Smooth muscle cell (in vitro differentiated cells): ENCODE results near the gene GPBP1. TPM values are rescaled to one million over a fixed set of nuclear protein-coding genes. Genes with fewer than 3 reads are reported as not detected.
"Not testable (repeated sequence)": the region's sequence is repeated elsewhere in the genome, so short reads cannot be mapped to it uniquely, and the experiment has no call there.

Source experiments
- DNase-seq: peaks from one replicate; lab custom pipeline; 2025; ENCODE audit not compliant: unreplicated experiment; lab: John Stamatoyannopoulos, UW
- H2AFZ ChIP-seq: fragments of 200-600 bp; sonication (generic); 2 replicates; pipeline ENCODE4 v1.6.0; 2016; ENCODE audit warnings: antibody characterized with exemption, low read depth, mild to moderate bottlenecking
- H3F3A ChIP-seq: fragments of 200-600 bp; sonication (generic); 2 replicates; pipeline ENCODE4 v1.6.0; 2017; ENCODE audit warnings: antibody characterized with exemption, low read depth
- H3K27ac ChIP-seq: fragments of 200-600 bp; sonication (generic); 2 replicates; pipeline ENCODE4 v1.5.1; 2016; ENCODE audit warnings: low read depth, mild to moderate bottlenecking
- H3K27me3 ChIP-seq: fragments of 200-600 bp; sonication (generic); 2 replicates; pipeline ENCODE4 v1.6.1; 2016; ENCODE audit warnings: low read depth, mild to moderate bottlenecking
- H3K36me3 ChIP-seq: fragments of 200-600 bp; sonication (generic); 2 replicates; pipeline ENCODE4 v1.5.1; 2016; ENCODE audit warnings: low read depth
- H3K4me1 ChIP-seq: fragments of 200-600 bp; sonication (generic); 2 replicates; pipeline ENCODE4 v1.5.1; 2016; ENCODE audit warnings: low read depth
- H3K4me2 ChIP-seq: fragments of 200-600 bp; sonication (generic); 2 replicates; pipeline ENCODE4 v1.6.0; 2016; ENCODE audit warnings: mild to moderate bottlenecking
- H3K4me3 ChIP-seq: fragments of 200-600 bp; sonication (generic); 2 replicates; pipeline ENCODE4 v1.5.1; 2016; ENCODE audit warnings: mild to moderate bottlenecking
- H3K79me2 ChIP-seq: fragments of 200-600 bp; sonication (generic); 2 replicates; pipeline ENCODE4 v1.6.0; 2016; ENCODE audit warnings: low read depth, mild to moderate bottlenecking
- H3K9ac ChIP-seq: fragments of 200-600 bp; sonication (generic); 2 replicates; pipeline ENCODE4 v1.6.0; 2016; ENCODE audit warnings: low read depth
- H3K9me3 ChIP-seq: fragments of 200-600 bp; sonication (generic); replicated peaks from 2 replicates; pipeline ENCODE4 v1.5.1; 2016; ENCODE audit warnings: low read depth
- H4K20me1 ChIP-seq: fragments of 200-600 bp; sonication (generic); 2 replicates; pipeline ENCODE4 v1.6.0; 2016; ENCODE audit warnings: low read depth
- WGBS: methylation state at CpG from one replicate; pipeline ENCODE4 v1.1.7; 2016; ENCODE audit warnings: low lambda C conversion rate; 5-methylcytosine and 5-hydroxymethylcytosine counted together
- polyA plus RNA-seq: library from polyadenylated mRNA; unstranded; fragments of >200 nt; fragmentation: Nextera tagmentation; extraction: Ambion mirVana; gene quantifications from 2 replicates; pipeline ENCODE4 v1.2.1, GENCODE V29; 2016
- total RNA-seq: library from RNA; depleted of rRNA; stranded (reverse); fragments of >200 nt; gene quantifications from 2 replicates; pipeline ENCODE4 v1.2.3, GENCODE V29; 2014
- TF ChIP-seq, protein P1 (sequence below): fragments of 200-600 bp; sonication (generic); IDR thresholded peaks from 2 replicates; pipeline ENCODE4 v1.5.1; 2017; ENCODE audit warnings: borderline replicate concordance, mild to moderate bottlenecking, antibody characterized with exemption; ENCODE audit not compliant: insufficient read depth, poor library complexity, severe bottlenecking

The GPBP1 gene
- total and polyA plus RNA-seq, 2 experiments from 2014 or later, result 45.4 to 78.8 TPM

DNA sequence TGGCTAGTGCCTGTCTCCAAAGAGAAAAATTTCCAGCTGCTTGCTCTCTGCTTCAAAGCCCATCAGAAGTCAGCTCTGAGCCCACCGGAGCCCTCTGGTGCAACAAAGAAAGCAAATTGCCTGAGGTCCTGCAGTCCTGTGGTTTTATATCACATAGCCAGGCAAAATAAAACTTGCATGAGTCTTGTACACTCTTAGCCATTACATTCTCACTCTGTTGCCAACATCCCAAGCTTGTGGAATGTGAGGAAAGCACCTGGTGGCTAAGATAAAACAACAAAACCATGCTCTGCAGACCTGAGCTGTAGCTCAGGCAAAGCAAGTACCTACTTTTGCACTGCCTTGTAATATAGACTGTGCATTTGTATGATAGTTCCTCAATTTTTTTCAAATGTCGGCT lies 133.7 kb downstream of the GPBP1 start:
- peaks cover 3% of the 10 kb centered on the region for H3F3A ChIP-seq
- 98% methylated on average over 2 of the region's 2 CpGs for WGBS
- no peaks in the 10 kb centered on the region for H4K20me1 ChIP-seq
- H3K9me3 ChIP-seq, result no peaks in the 10 kb centered on the region
- DNase-seq, result no peak
- H3K27me3 ChIP-seq, result no peaks in the 10 kb centered on the region
- H3K4me1 ChIP-seq, result peaks cover 5% of the 10 kb centered on the region
- no peaks in the 10 kb centered on the region for H3K36me3 ChIP-seq
- no peak overlapping the region for H3K27ac ChIP-seq
- H3K4me2 ChIP-seq, result no peak overlapping the region
- no peak overlapping the region for H3K4me3 ChIP-seq
- no peak overlapping the region for H3K9ac ChIP-seq
- no peak overlapping the region for H2AFZ ChIP-seq
- TF ChIP-seq, protein P1, sequence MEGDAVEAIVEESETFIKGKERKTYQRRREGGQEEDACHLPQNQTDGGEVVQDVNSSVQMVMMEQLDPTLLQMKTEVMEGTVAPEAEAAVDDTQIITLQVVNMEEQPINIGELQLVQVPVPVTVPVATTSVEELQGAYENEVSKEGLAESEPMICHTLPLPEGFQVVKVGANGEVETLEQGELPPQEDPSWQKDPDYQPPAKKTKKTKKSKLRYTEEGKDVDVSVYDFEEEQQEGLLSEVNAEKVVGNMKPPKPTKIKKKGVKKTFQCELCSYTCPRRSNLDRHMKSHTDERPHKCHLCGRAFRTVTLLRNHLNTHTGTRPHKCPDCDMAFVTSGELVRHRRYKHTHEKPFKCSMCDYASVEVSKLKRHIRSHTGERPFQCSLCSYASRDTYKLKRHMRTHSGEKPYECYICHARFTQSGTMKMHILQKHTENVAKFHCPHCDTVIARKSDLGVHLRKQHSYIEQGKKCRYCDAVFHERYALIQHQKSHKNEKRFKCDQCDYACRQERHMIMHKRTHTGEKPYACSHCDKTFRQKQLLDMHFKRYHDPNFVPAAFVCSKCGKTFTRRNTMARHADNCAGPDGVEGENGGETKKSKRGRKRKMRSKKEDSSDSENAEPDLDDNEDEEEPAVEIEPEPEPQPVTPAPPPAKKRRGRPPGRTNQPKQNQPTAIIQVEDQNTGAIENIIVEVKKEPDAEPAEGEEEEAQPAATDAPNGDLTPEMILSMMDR, result no peak
- no peaks in the 10 kb centered on the region for H3K79me2 ChIP-seq

DNA sequence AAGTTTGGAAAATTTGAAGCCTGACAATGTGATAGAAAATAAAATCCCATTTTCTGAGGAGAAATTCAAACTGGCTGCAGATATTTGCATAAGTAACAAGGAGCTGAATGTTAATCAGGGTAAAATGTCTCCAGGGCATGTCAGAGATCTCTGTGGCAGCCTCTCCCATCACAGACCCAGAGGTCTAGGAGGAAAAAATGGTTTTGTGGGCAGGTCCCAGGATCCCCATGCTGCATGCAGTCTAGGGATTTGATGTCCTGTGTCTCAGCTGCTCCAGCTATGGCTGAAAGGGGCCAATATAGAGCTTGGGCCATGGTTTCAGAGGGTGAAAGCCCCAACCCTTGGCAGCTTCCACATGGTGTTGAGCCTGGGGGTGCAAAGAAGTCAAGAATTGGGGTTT lies 135.2 kb downstream of the GPBP1 start:
- not testable (repeated sequence) for H2AFZ ChIP-seq, H3F3A ChIP-seq, H3K4me3 ChIP-seq, H3K4me2 ChIP-seq, H3K9me3 ChIP-seq, H3K27ac ChIP-seq, H3K9ac ChIP-seq, H3K27me3 ChIP-seq, H3K79me2 ChIP-seq, DNase-seq, H3K4me1 ChIP-seq, H3K36me3 ChIP-seq, H4K20me1 ChIP-seq

DNA sequence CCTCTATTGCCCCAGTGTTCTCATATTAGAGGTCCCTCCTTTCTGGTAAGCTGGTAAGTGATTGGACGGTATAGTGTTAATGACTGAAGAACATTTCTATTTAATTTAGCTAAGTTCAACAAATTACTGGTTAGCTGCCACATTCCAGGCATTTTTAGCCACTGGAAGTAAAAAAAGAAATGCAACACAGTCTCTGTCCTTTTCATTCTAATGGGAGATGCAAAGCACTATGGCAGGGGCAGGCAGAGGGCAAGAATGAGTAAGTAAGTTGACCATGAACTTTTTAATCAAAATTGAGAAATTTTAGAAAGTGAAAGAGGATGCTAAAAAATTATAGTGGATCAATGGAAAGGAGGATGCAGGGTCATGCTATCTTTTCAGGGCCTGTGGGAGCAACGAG lies 137.4 kb downstream of the GPBP1 start:
- H3K36me3 ChIP-seq, result no peaks in the 10 kb centered on the region
- no peaks in the 10 kb centered on the region for H3K27me3 ChIP-seq
- no peaks in the 10 kb centered on the region for H4K20me1 ChIP-seq
- H3K4me1 ChIP-seq, result no peaks in the 10 kb centered on the region
- H3K4me2 ChIP-seq, result no peak overlapping the region
- H3K9ac ChIP-seq, result no peak overlapping the region
- TF ChIP-seq, protein P1, result no peak
- no peaks in the 10 kb centered on the region for H3K79me2 ChIP-seq
- 90% methylated on average over 2 of the region's 2 CpGs for WGBS
- no peak overlapping the region for H2AFZ ChIP-seq
- DNase-seq, result no peak
- no peaks in the 10 kb centered on the region for H3K9me3 ChIP-seq
- no peak overlapping the region for H3K4me3 ChIP-seq
- peaks cover 2% of the 10 kb centered on the region for H3F3A ChIP-seq
- H3K27ac ChIP-seq, result no peak overlapping the region

DNA sequence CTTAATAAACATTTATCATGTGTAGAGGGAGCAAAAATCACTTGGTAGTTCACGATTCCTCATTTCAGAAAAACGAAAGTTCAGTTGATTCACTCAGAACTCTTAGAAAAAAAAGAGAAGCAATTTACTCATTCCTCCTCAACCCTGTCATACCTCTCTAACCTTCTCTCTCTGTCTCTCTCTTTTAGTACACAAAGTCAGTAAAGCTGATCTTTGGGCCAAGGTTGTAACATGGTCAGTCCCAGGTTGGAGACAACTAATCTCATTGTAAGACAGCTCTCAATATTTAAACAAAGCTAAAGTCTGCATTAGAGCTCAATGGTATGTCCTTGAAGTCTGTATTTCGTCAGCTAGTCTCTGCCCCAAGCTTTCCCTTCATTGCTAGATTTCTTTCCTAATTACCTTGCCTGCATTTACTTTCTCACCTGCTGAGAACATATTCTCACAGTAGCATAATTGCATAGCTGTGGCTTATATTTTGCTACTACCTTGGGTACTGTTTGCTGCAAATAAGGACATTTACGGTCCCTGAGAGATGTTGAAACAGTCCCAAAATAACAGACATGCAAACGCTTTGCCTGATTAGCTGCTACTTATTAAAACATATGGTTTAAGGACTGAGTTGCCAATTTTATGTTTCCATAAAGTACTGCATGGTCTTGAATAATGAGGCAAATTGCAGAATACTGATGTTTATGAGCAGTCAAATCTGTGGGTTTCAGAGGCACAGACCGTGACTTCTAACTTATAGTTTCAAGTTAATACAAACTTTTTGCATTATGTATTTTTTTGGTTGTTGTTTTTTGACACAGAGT lies 138.3 kb downstream of the GPBP1 start:
- H3K27ac ChIP-seq, result peak overlapping the region; percentile 41
- no peak for DNase-seq
- 63% methylated on average over 6 of the region's 6 CpGs for WGBS

More for the DNA sequence above, 138.3 kb downstream of the GPBP1 start:
- H2AFZ ChIP-seq, result peak overlapping the region; percentile 78
- H3K9ac ChIP-seq, result no peak overlapping the region
- H3K4me3 ChIP-seq, result no peak overlapping the region
- no peaks in the 10 kb centered on the region for H3K36me3 ChIP-seq
- no peaks in the 10 kb centered on the region for H3K9me3 ChIP-seq
- H3F3A ChIP-seq, result peaks cover 7% of the 10 kb centered on the region
- H3K4me1 ChIP-seq, result no peaks in the 10 kb centered on the region
- H3K79me2 ChIP-seq, result no peaks in the 10 kb centered on the region
- H4K20me1 ChIP-seq, result no peaks in the 10 kb centered on the region
- peak overlapping the region; percentile 45 for H3K4me2 ChIP-seq
- no peaks in the 10 kb centered on the region for H3K27me3 ChIP-seq
- TF ChIP-seq, protein P1, result no peak
